HG03558 (cell line): ENCODE measurements around the gene BCR.

Experiments used
- ATAC-seq: cut with Tn5 transposase; IDR thresholded peaks from one replicate; pipeline ENCODE4 v1.9.1; 2021; ENCODE audit warnings: moderate number of reproducible peaks; ENCODE audit not compliant: unreplicated experiment; ENCODE audit errors: extremely low read depth

The BCR gene

GRCh38 chr22:23213581-23214334, 33.4 kb downstream of the BCR start:
- no peak for ATAC-seq

- ATAC-seq: no peak
These were observed 34.1 kb downstream of the BCR start for GRCh38 chr22:23214398-23214797.

GRCh38 chr22:23215294-23216241, 35.3 kb downstream of the BCR start:
- ATAC-seq: no peak

- no peak for ATAC-seq
These were observed 36.3 kb downstream of the BCR start for GRCh38 chr22:23216461-23217170.

GRCh38 chr22:23217171-23218052, 37.1 kb downstream of the BCR start:
- no peak for ATAC-seq

GRCh38 chr22:23218053-23218866, 38.0 kb downstream of the BCR start:
- no peak for ATAC-seq

- no peak for ATAC-seq
These were observed 38.5 kb downstream of the BCR start for GRCh38 chr22:23218867-23219251.

- no peak for ATAC-seq
These were observed 39.0 kb downstream of the BCR start for GRCh38 chr22:23219317-23219716.

- no peak for ATAC-seq
These were observed 39.6 kb downstream of the BCR start for GRCh38 chr22:23219822-23220484.

GRCh38 chr22:23220485-23221350, 40.4 kb downstream of the BCR start:
- no peak for ATAC-seq

GRCh38 chr22:23221351-23221804, 41.1 kb downstream of the BCR start:
- no peak for ATAC-seq

- ATAC-seq: no peak
These were observed 41.9 kb downstream of the BCR start for GRCh38 chr22:23222033-23222792.

GRCh38 chr22:23222793-23223568, 42.7 kb downstream of the BCR start:
- ATAC-seq: no peak

GRCh38 chr22:23223569-23224317, 43.4 kb downstream of the BCR start:
- ATAC-seq: no peak

GRCh38 chr22:23224846-23225245, 44.5 kb downstream of the BCR start:
- ATAC-seq: no peak
